Measurements from ENCODE around the gene CHIT1.
A peak's percentile ranks its signal among the peaks of the same experiment; 100 is the strongest.

CHIT1 gene

DNA sequence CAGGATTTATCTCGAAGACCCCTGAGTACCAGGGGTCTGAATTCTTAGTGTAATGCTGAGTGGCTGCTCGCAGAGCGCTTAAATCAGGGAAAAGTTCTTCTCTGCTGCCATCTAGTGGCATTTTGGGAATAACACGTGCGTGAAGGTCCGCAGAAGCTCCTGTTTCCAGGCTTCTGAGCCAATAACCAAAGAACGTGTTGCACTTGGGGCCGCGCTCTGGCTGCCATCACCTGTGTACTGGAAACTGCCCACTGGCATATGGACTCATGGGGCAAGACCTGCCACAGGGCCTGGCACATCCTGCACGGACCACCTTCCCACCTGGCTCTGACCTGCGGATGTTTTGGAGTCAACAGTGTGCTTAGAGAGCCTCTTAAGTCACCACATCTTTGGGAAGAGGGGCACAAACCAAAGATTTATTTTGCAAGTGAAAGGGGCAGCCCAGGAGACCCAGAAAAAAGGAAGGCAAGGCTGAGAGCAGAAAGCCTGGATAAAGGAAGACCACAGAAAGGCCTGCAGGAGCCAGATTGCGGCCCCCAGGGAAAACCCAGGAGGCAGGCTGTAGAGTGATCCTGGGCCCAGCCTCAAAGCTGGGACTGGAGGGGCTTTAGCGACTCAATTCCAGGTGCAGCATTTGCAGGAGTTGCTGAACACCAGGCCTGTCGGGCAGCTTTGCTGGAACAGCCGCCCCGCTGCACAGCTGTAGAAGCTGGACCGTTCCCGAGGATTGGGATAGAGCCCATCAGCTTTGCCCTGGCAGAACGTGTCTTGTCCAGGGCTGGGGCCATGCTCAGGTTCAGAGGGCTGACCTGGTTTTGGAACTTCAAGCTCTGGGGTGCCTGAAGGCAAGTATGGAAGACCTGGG lies 13.0 kb downstream of the CHIT1 start:
- Histone ChIP-seq H3K27ac (ENCODE audit: low read depth, low read length) (no peak overlapping the region), H3K14ac (ENCODE audit: low read length) (no peak overlapping the region), H3K79me2 (ENCODE audit: control insufficient read depth, insufficient read depth, low read length, poor library complexity) (no peaks in the 10 kb centered on the region), H3K4me1 (ENCODE audit: control insufficient read depth in 1 of 2, insufficient read depth in 2 of 2, low read length in 2 of 2) (no peaks in the 10 kb centered on the region), H4K8ac (ENCODE audit: low read depth, low read length) (no peak overlapping the region), H3K9ac (ENCODE audit: low read length) (no peak overlapping the region), H2BK120ac (ENCODE audit: insufficient read depth, low read length, poor library complexity) (no peak overlapping the region), H3K27me3 (ENCODE audit: insufficient read depth, low read length) (no peaks in the 10 kb centered on the region), H3K18ac (ENCODE audit: low read length) (no peak overlapping the region), H3K4me3 (ENCODE audit: low read depth, low read length) (no peak overlapping the region), H3K79me1 (ENCODE audit: low read length) (no peaks in the 10 kb centered on the region), H3K9me3 (ENCODE audit: insufficient read depth, low read depth, low read length) (no peaks in the 10 kb centered on the region), H2AK5ac (ENCODE audit: low read length) (no peak overlapping the region), H2BK5ac (ENCODE audit: low read depth, low read length, poor library complexity) (no peak overlapping the region), H3K36me3 (ENCODE audit: control insufficient read depth in 1 of 2, insufficient read depth in 2 of 2, low read length in 2 of 2) (no peaks in the 10 kb centered on the region), H3K4ac (ENCODE audit: low read depth, low read length) (no peak overlapping the region), H3K23ac (ENCODE audit: low read length) (no peak overlapping the region), H4K12ac (ENCODE audit: low read depth, low read length) (no peak overlapping the region), H2AFZ (ENCODE audit: insufficient read depth, low read length, poor library complexity) (no peak overlapping the region), H2BK12ac (ENCODE audit: low read length) (no peak overlapping the region), H3K4me2 (ENCODE audit: low read length) (no peak overlapping the region), H4K91ac (ENCODE audit: low read depth, low read length) (no peak overlapping the region)
- DNase-seq = peak; percentile 57 to 91
- WGBS (ENCODE audit: extremely low coverage, insufficient coverage, insufficient read length) = no CpG with 5 or more reads among the region's 19 CpGs

DNA sequence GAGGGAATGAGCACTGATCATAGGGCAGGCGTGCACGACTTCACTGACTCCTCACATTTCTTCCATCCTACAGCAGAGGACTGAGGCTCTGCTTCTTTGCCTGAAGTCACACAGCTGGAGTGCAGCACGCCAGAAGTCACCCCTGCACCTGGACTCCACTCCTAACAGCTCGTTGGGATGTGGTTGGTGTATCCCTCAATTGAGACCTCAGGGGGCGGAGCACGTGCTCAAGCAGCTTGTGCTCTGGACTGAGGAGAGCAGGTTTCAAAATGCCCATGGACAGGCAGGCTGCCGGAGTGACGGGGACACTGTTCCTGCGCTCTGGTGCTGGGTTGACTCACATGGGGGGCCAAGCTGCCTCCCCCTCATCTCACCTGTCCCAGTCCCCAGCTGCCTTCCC lies 13.9 kb downstream of the CHIT1 start:
- Histone ChIP-seq H3K4me2 (ENCODE audit: low read length) (no peak overlapping the region), H3K18ac (ENCODE audit: low read length) (no peak overlapping the region), H2AK5ac (ENCODE audit: low read length) (no peak overlapping the region), H4K91ac (ENCODE audit: low read depth, low read length) (no peak overlapping the region), H2BK5ac (ENCODE audit: low read depth, low read length, poor library complexity) (no peak overlapping the region), H3K4ac (ENCODE audit: low read depth, low read length) (no peak overlapping the region), H2BK120ac (ENCODE audit: insufficient read depth, low read length, poor library complexity) (no peak overlapping the region), H3K4me1 (ENCODE audit: control insufficient read depth in 1 of 2, insufficient read depth in 2 of 2, low read length in 2 of 2) (no peaks in the 10 kb centered on the region), H4K8ac (ENCODE audit: low read depth, low read length) (no peak overlapping the region), H3K27ac (ENCODE audit: low read depth, low read length) (no peak overlapping the region), H3K36me3 (ENCODE audit: control insufficient read depth in 1 of 2, insufficient read depth in 2 of 2, low read length in 2 of 2) (no peaks in the 10 kb centered on the region), H3K9ac (ENCODE audit: low read length) (no peak overlapping the region), H3K79me2 (ENCODE audit: control insufficient read depth, insufficient read depth, low read length, poor library complexity) (no peaks in the 10 kb centered on the region), H2BK12ac (ENCODE audit: low read length) (no peak overlapping the region), H3K4me3 (ENCODE audit: low read depth, low read length) (no peak overlapping the region), H3K9me3 (ENCODE audit: insufficient read depth, low read depth, low read length) (no peaks in the 10 kb centered on the region), H3K27me3 (ENCODE audit: insufficient read depth, low read length) (no peaks in the 10 kb centered on the region), H3K23ac (ENCODE audit: low read length) (no peak overlapping the region), H3K14ac (ENCODE audit: low read length) (no peak overlapping the region), H2AFZ (ENCODE audit: insufficient read depth, low read length, poor library complexity) (no peak overlapping the region), H3K79me1 (ENCODE audit: low read length) (no peaks in the 10 kb centered on the region), H4K12ac (ENCODE audit: low read depth, low read length) (no peak overlapping the region)
- no CpG with 5 or more reads among the region's 9 CpGs for WGBS (ENCODE audit: extremely low coverage, insufficient coverage, insufficient read length)
- DNase-seq = no peak

DNA sequence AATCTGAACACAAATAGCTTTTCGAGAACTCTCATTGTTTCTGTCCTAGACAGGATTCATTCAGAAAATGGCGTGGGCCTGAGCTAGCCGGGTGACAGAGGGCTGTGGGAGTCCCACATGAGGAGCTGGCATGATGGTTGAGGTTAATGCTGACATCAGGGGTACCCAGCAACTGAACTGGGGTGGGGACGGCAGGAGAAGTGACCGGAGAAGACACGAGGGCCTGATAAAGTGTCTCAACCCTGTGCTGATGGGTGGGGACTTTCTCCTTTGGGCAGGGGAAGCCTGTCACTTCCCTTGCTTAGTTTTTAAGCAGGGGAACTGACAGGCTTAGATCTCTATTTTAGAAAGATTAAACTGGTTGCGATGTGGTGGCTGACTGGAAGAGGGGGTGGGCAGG lies 14.6 kb downstream of the CHIT1 start:
- Histone ChIP-seq H3K23ac (ENCODE audit: low read length) (no peak overlapping the region), H3K18ac (ENCODE audit: low read length) (no peak overlapping the region)
- WGBS (ENCODE audit: extremely low coverage, insufficient coverage, insufficient read length) = no CpG with 5 or more reads among the region's 7 CpGs

DNA sequence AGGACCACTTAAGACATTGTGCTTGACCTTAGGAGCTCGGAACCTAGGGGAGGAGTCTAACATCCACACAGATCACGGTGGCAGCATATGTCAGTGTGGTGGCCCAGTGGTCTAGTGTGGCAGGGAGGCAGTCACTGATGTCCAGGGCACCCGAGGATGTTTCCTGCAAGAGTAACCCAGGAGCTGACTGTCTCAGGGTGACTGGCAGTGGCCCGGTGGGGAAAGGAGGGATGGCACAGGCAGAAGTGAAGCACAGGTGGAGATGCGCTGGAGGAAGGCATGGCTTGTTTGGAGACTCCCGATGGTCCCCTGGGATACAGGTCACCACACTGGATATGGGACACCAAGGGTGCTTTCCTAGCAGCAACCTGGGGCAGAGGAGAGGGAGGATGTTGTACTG lies 16.3 kb downstream of the CHIT1 start:
- Histone ChIP-seq H3K18ac (ENCODE audit: low read length) (no peak overlapping the region), H3K4me2 (ENCODE audit: low read length) (no peak overlapping the region), H2BK120ac (ENCODE audit: insufficient read depth, low read length, poor library complexity) (no peak overlapping the region), H3K4me1 (ENCODE audit: control insufficient read depth in 1 of 2, insufficient read depth in 2 of 2, low read length in 2 of 2) (no peaks in the 10 kb centered on the region), H2AFZ (ENCODE audit: insufficient read depth, low read length, poor library complexity) (no peak overlapping the region), H3K14ac (ENCODE audit: low read length) (no peak overlapping the region), H4K91ac (ENCODE audit: low read depth, low read length) (no peak overlapping the region), H4K8ac (ENCODE audit: low read depth, low read length) (no peak overlapping the region), H3K27me3 (ENCODE audit: insufficient read depth, low read length) (no peaks in the 10 kb centered on the region), H3K4me3 (ENCODE audit: low read depth, low read length) (no peak overlapping the region), H3K27ac (ENCODE audit: low read depth, low read length) (no peak overlapping the region), H3K4ac (ENCODE audit: low read depth, low read length) (no peak overlapping the region), H3K36me3 (ENCODE audit: control insufficient read depth in 1 of 2, insufficient read depth in 2 of 2, low read length in 2 of 2) (no peaks in the 10 kb centered on the region), H3K9me3 (ENCODE audit: insufficient read depth, low read depth, low read length) (no peaks in the 10 kb centered on the region), H3K9ac (ENCODE audit: low read length) (no peak overlapping the region), H2AK5ac (ENCODE audit: low read length) (no peak overlapping the region), H3K79me1 (ENCODE audit: low read length) (no peaks in the 10 kb centered on the region), H2BK5ac (ENCODE audit: low read depth, low read length, poor library complexity) (no peak overlapping the region), H2BK12ac (ENCODE audit: low read length) (no peak overlapping the region), H4K12ac (ENCODE audit: low read depth, low read length) (no peak overlapping the region), H3K23ac (ENCODE audit: low read length) (no peak overlapping the region), H3K79me2 (ENCODE audit: control insufficient read depth, insufficient read depth, low read length, poor library complexity) (no peaks in the 10 kb centered on the region)
- DNase-seq = no peak
- no CpG with 5 or more reads among the region's 6 CpGs for WGBS (ENCODE audit: extremely low coverage, insufficient coverage, insufficient read length)

More for the DNA sequence above, 14.6 kb downstream of the CHIT1 start:
- H3K9me3 ChIP-seq (ENCODE audit: insufficient read depth, low read depth, low read length) = no peaks in the 10 kb centered on the region
- H3K27me3 ChIP-seq (ENCODE audit: insufficient read depth, low read length) = no peaks in the 10 kb centered on the region
- H3K4me2 ChIP-seq (ENCODE audit: low read length) = no peak overlapping the region
- no peak overlapping the region for H4K8ac ChIP-seq (ENCODE audit: low read depth, low read length)
- H4K91ac ChIP-seq (ENCODE audit: low read depth, low read length) = no peak overlapping the region
- H3K9ac ChIP-seq (ENCODE audit: low read length) = no peak overlapping the region
- H3K14ac ChIP-seq (ENCODE audit: low read length) = no peak overlapping the region
- H2BK120ac ChIP-seq (ENCODE audit: insufficient read depth, low read length, poor library complexity) = no peak overlapping the region
- no peaks in the 10 kb centered on the region for H3K79me2 ChIP-seq (ENCODE audit: control insufficient read depth, insufficient read depth, low read length, poor library complexity)
- H3K27ac ChIP-seq (ENCODE audit: low read depth, low read length) = no peak overlapping the region
- DNase-seq = no peak
- no peak overlapping the region for H3K4me3 ChIP-seq (ENCODE audit: low read depth, low read length)
- H3K4ac ChIP-seq (ENCODE audit: low read depth, low read length) = no peak overlapping the region
- H2AK5ac ChIP-seq (ENCODE audit: low read length) = no peak overlapping the region
- H3K4me1 ChIP-seq (ENCODE audit: control insufficient read depth in 1 of 2, insufficient read depth in 2 of 2, low read length in 2 of 2) = no peaks in the 10 kb centered on the region
- H4K12ac ChIP-seq (ENCODE audit: low read depth, low read length) = no peak overlapping the region
- no peak overlapping the region for H2AFZ ChIP-seq (ENCODE audit: insufficient read depth, low read length, poor library complexity)
- no peak overlapping the region for H2BK5ac ChIP-seq (ENCODE audit: low read depth, low read length, poor library complexity)
- no peak overlapping the region for H2BK12ac ChIP-seq (ENCODE audit: low read length)
- H3K79me1 ChIP-seq (ENCODE audit: low read length) = no peaks in the 10 kb centered on the region
- no peaks in the 10 kb centered on the region for H3K36me3 ChIP-seq (ENCODE audit: control insufficient read depth in 1 of 2, insufficient read depth in 2 of 2, low read length in 2 of 2)
